Measurements from ENCODE around the gene PRUNE2.

The PRUNE2 gene

DNA sequence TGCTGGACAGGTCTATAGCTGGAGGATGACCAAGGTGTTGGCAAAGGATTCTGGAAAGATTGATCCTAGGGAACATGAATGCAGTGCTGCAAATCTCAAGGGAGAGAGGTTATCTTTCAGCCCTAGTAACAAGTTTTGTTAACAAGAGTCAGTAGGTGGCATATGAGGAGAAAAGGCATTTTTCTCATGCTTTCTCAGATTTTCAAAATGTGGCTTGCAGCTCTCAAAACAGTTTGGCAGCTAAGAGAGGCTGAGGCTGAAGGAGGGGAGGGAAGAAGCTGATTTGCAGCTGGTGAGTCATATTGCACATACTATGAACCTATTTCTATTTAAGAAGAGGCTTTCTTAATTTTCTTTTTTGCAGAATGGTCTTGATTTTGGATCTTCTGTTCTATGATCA lies 205.9 kb downstream of the PRUNE2 start:
- no peak; the same call in 1 of the 2 replicates for TF ChIP-seq CTCF (IDR thresholded peaks at IDR 0.05; ENCODE audit: low read depth, low read length)
- DNase-seq (ENCODE audit: extremely low read depth, low read depth), result peak; percentile 69

GRCh38 chr9:76697554-76697953 lies 208.4 kb downstream of the PRUNE2 start:
- DNase-seq (ENCODE audit: extremely low read depth, low read depth), result no peak

DNA sequence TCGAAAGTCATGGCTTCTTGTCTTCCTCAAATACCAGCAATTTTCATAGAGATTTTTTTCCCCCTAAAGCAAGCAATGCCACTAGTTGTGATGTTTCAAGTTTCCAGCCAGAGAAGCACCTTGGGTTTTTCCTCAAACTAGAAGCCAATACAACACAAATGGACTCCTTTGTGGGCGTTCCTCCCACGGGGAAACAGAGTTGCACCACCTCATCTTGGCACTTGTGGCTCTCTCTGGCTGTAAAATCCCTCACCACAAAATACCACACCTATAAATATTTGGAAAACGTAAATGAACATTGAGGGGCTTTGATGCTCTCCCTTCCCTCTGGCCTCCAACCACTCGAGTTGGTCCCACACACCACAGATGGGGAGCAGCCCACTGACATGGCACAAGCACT lies 208.8 kb downstream of the PRUNE2 start:
- no peak for DNase-seq (ENCODE audit: extremely low read depth, low read depth)
- no peak for TF ChIP-seq CTCF (IDR thresholded peaks at IDR 0.05; ENCODE audit: low read depth, low read length)

More at GRCh38 chr9:76697554-76697953, 208.4 kb downstream of the PRUNE2 start:
- TF ChIP-seq CTCF (IDR thresholded peaks at IDR 0.05; ENCODE audit: low read depth, low read length), result no peak

DNA sequence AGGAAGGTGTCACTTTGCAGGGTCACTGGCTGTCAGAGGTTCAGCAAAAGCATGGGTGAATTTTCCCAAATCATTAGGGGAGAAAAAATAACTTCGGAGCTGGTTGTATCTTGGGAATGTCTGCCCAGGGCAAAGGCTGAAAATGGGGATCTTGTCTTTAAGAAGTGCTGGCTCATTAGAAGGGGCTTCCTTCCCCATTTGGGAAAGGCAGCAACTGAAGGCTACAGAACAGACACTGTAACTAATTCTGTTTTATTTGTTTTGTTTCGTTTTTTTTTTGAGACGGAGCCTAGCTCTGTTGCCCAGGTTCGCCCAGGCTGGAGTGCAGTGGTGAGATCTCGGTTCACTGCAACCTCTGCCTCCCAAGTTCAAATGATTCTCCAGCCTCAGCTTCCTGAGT lies 212.0 kb downstream of the PRUNE2 start:
- no peak for TF ChIP-seq CTCF (IDR thresholded peaks at IDR 0.05; ENCODE audit: low read depth, low read length)
- DNase-seq (ENCODE audit: extremely low read depth, low read depth), result no peak

- TF ChIP-seq CTCF (IDR thresholded peaks at IDR 0.05; ENCODE audit: low read depth, low read length), result no peak
- DNase-seq (ENCODE audit: extremely low read depth, low read depth), result no peak
These were observed 213.3 kb downstream of the PRUNE2 start for GRCh38 chr9:76692458-76693129.

GRCh38 chr9:76691517-76692313 lies 214.2 kb downstream of the PRUNE2 start:
- no peak for TF ChIP-seq CTCF (IDR thresholded peaks at IDR 0.05; ENCODE audit: low read depth, low read length)
- DNase-seq (ENCODE audit: extremely low read depth, low read depth), result no peak

GRCh38 chr9:76690973-76691370 lies 214.9 kb downstream of the PRUNE2 start:
- TF ChIP-seq CTCF (IDR thresholded peaks at IDR 0.05; ENCODE audit: low read depth, low read length), result no peak
- no peak for DNase-seq (ENCODE audit: extremely low read depth, low read depth)

Measured in AG09319 (cell line).